Neural cell (in vitro differentiated cells): ENCODE results near the gene CCDC12. TPM values are rescaled to one million over a fixed set of nuclear protein-coding genes. Genes with fewer than 3 reads are reported as not detected.

Experiments
- H2AFZ ChIP-seq: fragments of 200-600, 300-800 bp; sonication (generic), shearing (Covaris generic); 2 replicates; pipeline ENCODE4 v1.6.0; 2014; ENCODE audit warnings: low read depth, mild to moderate bottlenecking, antibody characterized with exemption, low read length, moderate library complexity
- H3F3A ChIP-seq: fragments of 200-600 bp; shearing (Covaris generic); 2 replicates; pipeline ENCODE4 v1.6.1; 2016; ENCODE audit warnings: mild to moderate bottlenecking, moderate library complexity, mixed read lengths, antibody characterized with exemption, low read length; ENCODE audit not compliant: insufficient read depth, poor library complexity, severe bottlenecking
- H3K27ac ChIP-seq: fragments of 200-600, 300-800 bp; sonication (generic), shearing (Covaris generic); 2 replicates; pipeline ENCODE4 v1.5.1; 2014; ENCODE audit warnings: mild to moderate bottlenecking, low read length, moderate library complexity
- H3K27me3 ChIP-seq: fragments of 300-800, 200-600 bp; sonication (generic), shearing (Covaris generic); 2 replicates; pipeline ENCODE4 v1.6.0; 2014; ENCODE audit warnings: mild to moderate bottlenecking, low read depth, low read length, moderate library complexity; ENCODE audit not compliant: insufficient read depth
- H3K36me3 ChIP-seq: fragments of 300-800, 200-600 bp; sonication (generic), shearing (Covaris generic); 2 replicates; pipeline ENCODE4 v1.5.1; 2014; ENCODE audit warnings: mild to moderate bottlenecking, antibody characterized with exemption, low read length, moderate library complexity; ENCODE audit not compliant: insufficient read depth
- H3K4me2 ChIP-seq: fragments of 300-800, 200-600 bp; sonication (generic), shearing (Covaris generic); 2 replicates; pipeline ENCODE4 v1.6.0; 2014; ENCODE audit warnings: mild to moderate bottlenecking, low read length
- H3K4me3 ChIP-seq: fragments of 300-800, 200-600 bp; sonication (generic), shearing (Covaris generic); 2 replicates; pipeline ENCODE4 v1.5.1; 2014; ENCODE audit warnings: mild to moderate bottlenecking, low read length, moderate library complexity
- H3K79me2 ChIP-seq: fragments of 200-600 bp; shearing (Covaris generic); replicated peaks from 2 replicates; pipeline ENCODE4 v1.6.0; 2014; ENCODE audit warnings: mild to moderate bottlenecking, low read length, moderate library complexity; ENCODE audit not compliant: insufficient read depth
- H3K9ac ChIP-seq: fragments of 300-800, 200-600 bp; sonication (generic), shearing (Covaris generic); 2 replicates; pipeline ENCODE4 v1.6.1; 2016; ENCODE audit warnings: mild to moderate bottlenecking, low read length, mixed read lengths
- H3K9me2 ChIP-seq: fragments of 200-600 bp; shearing (Covaris generic); 2 replicates; pipeline ENCODE4 v1.6.1; 2016; ENCODE audit warnings: mild to moderate bottlenecking, low read length, mixed read lengths; ENCODE audit not compliant: insufficient read depth
- H3K9me3 ChIP-seq: fragments of 200-600, 300-800 bp; sonication (generic), shearing (Covaris generic); 2 replicates; pipeline ENCODE4 v1.6.1; 2016; ENCODE audit warnings: mild to moderate bottlenecking, mixed run types, low read length, moderate library complexity, mixed read lengths
- H4K20me1 ChIP-seq: fragments of 200-600 bp; shearing (Covaris generic); 2 replicates; pipeline ENCODE4 v1.6.1; 2016; ENCODE audit warnings: mild to moderate bottlenecking, mixed run types; ENCODE audit not compliant: insufficient read depth
- EP300 ChIP-seq: fragments of 450-650 bp; conservative IDR thresholded peaks from 2 replicates; pipeline ENCODE4 v1.6.1; 2014; ENCODE audit warnings: antibody characterized with exemption, mild to moderate bottlenecking, moderate library complexity; ENCODE audit not compliant: poor library complexity, severe bottlenecking
- EZH2 ChIP-seq: fragments of 200-600, 300-800 bp; shearing (Covaris generic), sonication (generic); IDR thresholded peaks from 2 replicates; pipeline ENCODE4 v1.6.1; 2014; ENCODE audit warnings: antibody characterized with exemption, low read length, borderline replicate concordance, mild to moderate bottlenecking; ENCODE audit not compliant: insufficient read depth, poor library complexity, severe bottlenecking
- MXI1 ChIP-seq: fragments of 450-650 bp; conservative IDR thresholded peaks from 2 replicates; pipeline ENCODE4 v1.6.1; 2014; ENCODE audit warnings: antibody characterized with exemption, mild to moderate bottlenecking; ENCODE audit not compliant: poor library complexity, severe bottlenecking
- POLR2AphosphoS5 ChIP-seq: IDR thresholded peaks from 2 replicates; pipeline ENCODE4 v1.6.1; 2012
- RAD21 ChIP-seq: fragments of 450-650 bp; conservative IDR thresholded peaks from 2 replicates; pipeline ENCODE4 v1.6.1; 2014; ENCODE audit warnings: antibody characterized with exemption, mild to moderate bottlenecking, moderate library complexity
- SMC3 ChIP-seq: fragments of 450-650 bp; conservative IDR thresholded peaks from 2 replicates; pipeline ENCODE4 v1.6.1; 2014; ENCODE audit warnings: antibody characterized with exemption, mild to moderate bottlenecking, moderate library complexity; ENCODE audit not compliant: poor library complexity
- TAF1 ChIP-seq: IDR thresholded peaks from 2 replicates; pipeline ENCODE4 v1.6.1; 2012; ENCODE audit warnings: low read depth
- polyA plus RNA-seq: library from polyadenylated mRNA; depleted of rRNA; stranded (reverse); fragments of >200 nt; gene quantifications from 2 replicates; pipeline ENCODE4 v1.2.3, GENCODE V29; 2014
- TF ChIP-seq, protein P1 (sequence below): fragments of 450-650 bp; IDR thresholded peaks from 2 replicates; pipeline ENCODE4 v1.5.1; 2014; ENCODE audit warnings: antibody characterized with exemption, mild to moderate bottlenecking, moderate library complexity; ENCODE audit not compliant: poor library complexity, severe bottlenecking
- TF ChIP-seq, protein P2 (sequence below): IDR thresholded peaks from 2 replicates; pipeline ENCODE4 v1.6.1; 2012; ENCODE audit warnings: borderline replicate concordance

The CCDC12 gene
- polyA plus RNA-seq, 1 donor from 2014 or later, result 46.4 TPM

DNA sequence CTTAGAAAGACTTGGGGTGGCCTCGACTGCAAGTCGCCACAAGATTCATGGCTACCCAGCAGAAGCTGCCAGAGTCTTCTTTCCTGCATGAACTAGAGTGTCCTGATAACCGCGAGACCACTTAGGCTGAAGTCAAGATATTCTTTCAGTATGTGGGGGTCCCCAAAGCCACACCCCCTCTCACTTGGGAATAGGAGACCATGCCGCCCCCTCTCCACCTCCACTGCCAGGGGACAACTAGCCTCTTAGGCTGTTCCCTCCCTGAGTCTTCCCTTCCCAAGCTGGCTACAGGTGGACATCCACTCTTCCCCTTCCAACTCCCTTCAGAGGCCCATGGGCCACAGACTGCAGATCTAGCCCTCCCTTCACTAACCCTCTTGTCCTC, 1.3 kb upstream of the CCDC12 start:
- TF ChIP-seq TAF1 (no peak), EP300 (no peak)
- Histone ChIP-seq H3K27ac (no peak overlapping the region), H3K9ac (no peak overlapping the region), H3K27me3 (no peaks in the 10 kb centered on the region), H3F3A (no peaks in the 10 kb centered on the region), H3K9me3 (no peaks in the 10 kb centered on the region), H3K4me3 (no peak overlapping the region), H3K4me2 (no peak overlapping the region), H3K9me2 (no peaks in the 10 kb centered on the region), H3K79me2 (peaks cover 30% of the 10 kb centered on the region), H2AFZ (no peak overlapping the region), H3K36me3 (no peaks in the 10 kb centered on the region), H4K20me1 (peaks cover 3% of the 10 kb centered on the region)

DNA sequence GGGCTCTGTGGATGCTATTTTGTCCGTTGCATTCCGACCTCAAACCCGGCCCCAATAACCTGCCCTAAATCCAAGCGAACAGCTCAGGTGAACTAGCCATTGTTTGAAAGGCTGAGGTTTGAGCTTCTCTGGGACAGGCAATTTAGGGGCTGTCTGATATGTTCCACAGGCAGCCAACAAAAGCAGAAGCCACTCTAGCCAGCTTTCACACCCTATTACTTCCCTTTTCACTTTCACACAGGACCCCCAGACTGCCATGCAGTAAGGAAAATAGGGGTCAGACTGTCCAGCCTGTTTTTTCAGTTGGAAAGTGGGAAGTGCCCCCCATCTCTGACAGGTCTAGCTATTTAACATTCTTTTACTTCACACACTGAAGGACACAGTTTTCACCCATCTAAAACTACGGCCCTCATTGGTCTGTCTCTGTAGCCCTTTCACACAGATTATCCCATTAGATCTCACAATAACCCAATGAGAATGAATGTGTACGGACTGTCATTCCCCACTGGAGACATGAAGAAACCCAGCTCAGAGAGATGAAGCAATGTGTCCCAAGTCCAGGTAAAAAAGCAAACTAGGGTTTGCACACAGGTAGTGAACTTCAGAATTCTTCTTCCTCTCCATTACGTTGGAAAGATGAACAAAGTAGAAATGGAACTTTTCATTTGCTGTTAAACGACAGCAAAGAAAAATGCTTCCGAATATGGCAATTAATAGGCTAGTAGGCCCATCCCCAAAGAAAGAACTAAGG, 1.9 kb downstream of the CCDC12 start:
- no peak overlapping the region for H2AFZ ChIP-seq
- no peaks in the 10 kb centered on the region for H3K9me2 ChIP-seq
- peak overlapping the region; percentile 93 for H3K4me3 ChIP-seq
- no peak overlapping the region for H3K4me2 ChIP-seq
- no peaks in the 10 kb centered on the region for H3K27me3 ChIP-seq
- no peaks in the 10 kb centered on the region for H3K36me3 ChIP-seq
- H3F3A ChIP-seq, result no peaks in the 10 kb centered on the region
- H3K9me3 ChIP-seq, result no peaks in the 10 kb centered on the region
- no peak overlapping the region for H3K27ac ChIP-seq
- H3K79me2 ChIP-seq, result peaks cover 58% of the 10 kb centered on the region
- peaks cover 3% of the 10 kb centered on the region for H4K20me1 ChIP-seq
- H3K9ac ChIP-seq, result no peak overlapping the region
- TF ChIP-seq, protein P1, sequence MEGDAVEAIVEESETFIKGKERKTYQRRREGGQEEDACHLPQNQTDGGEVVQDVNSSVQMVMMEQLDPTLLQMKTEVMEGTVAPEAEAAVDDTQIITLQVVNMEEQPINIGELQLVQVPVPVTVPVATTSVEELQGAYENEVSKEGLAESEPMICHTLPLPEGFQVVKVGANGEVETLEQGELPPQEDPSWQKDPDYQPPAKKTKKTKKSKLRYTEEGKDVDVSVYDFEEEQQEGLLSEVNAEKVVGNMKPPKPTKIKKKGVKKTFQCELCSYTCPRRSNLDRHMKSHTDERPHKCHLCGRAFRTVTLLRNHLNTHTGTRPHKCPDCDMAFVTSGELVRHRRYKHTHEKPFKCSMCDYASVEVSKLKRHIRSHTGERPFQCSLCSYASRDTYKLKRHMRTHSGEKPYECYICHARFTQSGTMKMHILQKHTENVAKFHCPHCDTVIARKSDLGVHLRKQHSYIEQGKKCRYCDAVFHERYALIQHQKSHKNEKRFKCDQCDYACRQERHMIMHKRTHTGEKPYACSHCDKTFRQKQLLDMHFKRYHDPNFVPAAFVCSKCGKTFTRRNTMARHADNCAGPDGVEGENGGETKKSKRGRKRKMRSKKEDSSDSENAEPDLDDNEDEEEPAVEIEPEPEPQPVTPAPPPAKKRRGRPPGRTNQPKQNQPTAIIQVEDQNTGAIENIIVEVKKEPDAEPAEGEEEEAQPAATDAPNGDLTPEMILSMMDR, result no peak
- TF ChIP-seq TAF1 (no peak), SMC3 (no peak), POLR2AphosphoS5 (no peak), EP300 (no peak), MXI1 (no peak), EZH2 (no peak), RAD21 (no peak)
- TF ChIP-seq, protein P2, sequence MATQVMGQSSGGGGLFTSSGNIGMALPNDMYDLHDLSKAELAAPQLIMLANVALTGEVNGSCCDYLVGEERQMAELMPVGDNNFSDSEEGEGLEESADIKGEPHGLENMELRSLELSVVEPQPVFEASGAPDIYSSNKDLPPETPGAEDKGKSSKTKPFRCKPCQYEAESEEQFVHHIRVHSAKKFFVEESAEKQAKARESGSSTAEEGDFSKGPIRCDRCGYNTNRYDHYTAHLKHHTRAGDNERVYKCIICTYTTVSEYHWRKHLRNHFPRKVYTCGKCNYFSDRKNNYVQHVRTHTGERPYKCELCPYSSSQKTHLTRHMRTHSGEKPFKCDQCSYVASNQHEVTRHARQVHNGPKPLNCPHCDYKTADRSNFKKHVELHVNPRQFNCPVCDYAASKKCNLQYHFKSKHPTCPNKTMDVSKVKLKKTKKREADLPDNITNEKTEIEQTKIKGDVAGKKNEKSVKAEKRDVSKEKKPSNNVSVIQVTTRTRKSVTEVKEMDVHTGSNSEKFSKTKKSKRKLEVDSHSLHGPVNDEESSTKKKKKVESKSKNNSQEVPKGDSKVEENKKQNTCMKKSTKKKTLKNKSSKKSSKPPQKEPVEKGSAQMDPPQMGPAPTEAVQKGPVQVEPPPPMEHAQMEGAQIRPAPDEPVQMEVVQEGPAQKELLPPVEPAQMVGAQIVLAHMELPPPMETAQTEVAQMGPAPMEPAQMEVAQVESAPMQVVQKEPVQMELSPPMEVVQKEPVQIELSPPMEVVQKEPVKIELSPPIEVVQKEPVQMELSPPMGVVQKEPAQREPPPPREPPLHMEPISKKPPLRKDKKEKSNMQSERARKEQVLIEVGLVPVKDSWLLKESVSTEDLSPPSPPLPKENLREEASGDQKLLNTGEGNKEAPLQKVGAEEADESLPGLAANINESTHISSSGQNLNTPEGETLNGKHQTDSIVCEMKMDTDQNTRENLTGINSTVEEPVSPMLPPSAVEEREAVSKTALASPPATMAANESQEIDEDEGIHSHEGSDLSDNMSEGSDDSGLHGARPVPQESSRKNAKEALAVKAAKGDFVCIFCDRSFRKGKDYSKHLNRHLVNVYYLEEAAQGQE, result no peak
